Mesothelial cell of epicardium (in vitro differentiated cells): ENCODE data around the gene TMCC1. TPM values are rescaled to one million over a fixed set of nuclear protein-coding genes. Genes with fewer than 3 reads are reported as not detected.

Experiments used
- DNase-seq, 2 experiments: peaks; one replicate each; pipeline ENCODE4 v3.0.0; 2021; ENCODE audit warnings: low spot score in 2 of 2; ENCODE audit not compliant: unreplicated experiment in 2 of 2
- H3K27ac Mint-ChIP-seq: 2 replicates; pipeline ENCODE4 v1.8.0; 2021; ENCODE audit warnings: mixed read lengths
- H3K27me3 Mint-ChIP-seq: 2 replicates; pipeline ENCODE4 v1.8.0; 2021; ENCODE audit warnings: low read depth, mixed read lengths
- H3K36me3 Mint-ChIP-seq: 2 replicates; pipeline ENCODE4 v1.8.0; 2021; ENCODE audit warnings: mixed read lengths
- H3K4me1 Mint-ChIP-seq: 2 replicates; pipeline ENCODE4 v1.8.0; 2021; ENCODE audit warnings: mixed read lengths
- H3K4me3 Mint-ChIP-seq: 2 replicates; pipeline ENCODE4 v1.8.0; 2021; ENCODE audit warnings: mild to moderate bottlenecking, moderate library complexity, mixed read lengths
- H3K9me3 Mint-ChIP-seq: 2 replicates; pipeline ENCODE4 v1.8.0; 2021; ENCODE audit warnings: mixed read lengths
- total RNA-seq: library from RNA; stranded (reverse); gene quantifications from 3 replicates; pipeline ENCODE4 v1.2.1, GENCODE V29; 2021
- TF ChIP-seq, protein P1 (sequence below): fragments of 200-600 bp; sonication (generic); IDR thresholded peaks from one replicate; pipeline ENCODE4 v1.5.0; 2021; ENCODE audit warnings: antibody characterized with exemption; ENCODE audit not compliant: unreplicated experiment

Gene TMCC1
- total RNA-seq, 1 donor from 2014 or later: 52.4 TPM

DNA sequence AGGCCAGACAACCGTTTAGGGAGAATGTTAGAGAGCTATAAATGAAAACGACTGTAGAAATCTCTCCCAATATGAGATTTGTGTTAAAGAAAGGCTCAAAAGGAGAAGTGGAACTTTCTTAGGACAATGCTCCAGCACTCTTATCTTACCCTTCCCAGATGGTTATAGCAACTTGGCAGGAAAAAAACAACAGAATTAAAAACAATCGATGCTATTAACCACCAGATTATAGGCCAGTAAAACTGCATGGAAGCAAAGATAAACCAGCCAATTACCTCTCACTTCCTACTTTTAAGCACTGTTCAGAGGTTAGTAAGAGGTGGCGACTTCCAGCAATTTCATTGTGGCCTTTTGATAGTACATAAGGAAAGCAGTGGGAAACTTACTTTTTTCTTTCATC is 72.9 kb downstream of the TMCC1 start:
- no peak overlapping the region for H3K4me3 Mint-ChIP-seq
- no peaks in the 10 kb centered on the region for H3K4me1 Mint-ChIP-seq
- no peaks in the 10 kb centered on the region for H3K27me3 Mint-ChIP-seq
- TF ChIP-seq, protein P1, sequence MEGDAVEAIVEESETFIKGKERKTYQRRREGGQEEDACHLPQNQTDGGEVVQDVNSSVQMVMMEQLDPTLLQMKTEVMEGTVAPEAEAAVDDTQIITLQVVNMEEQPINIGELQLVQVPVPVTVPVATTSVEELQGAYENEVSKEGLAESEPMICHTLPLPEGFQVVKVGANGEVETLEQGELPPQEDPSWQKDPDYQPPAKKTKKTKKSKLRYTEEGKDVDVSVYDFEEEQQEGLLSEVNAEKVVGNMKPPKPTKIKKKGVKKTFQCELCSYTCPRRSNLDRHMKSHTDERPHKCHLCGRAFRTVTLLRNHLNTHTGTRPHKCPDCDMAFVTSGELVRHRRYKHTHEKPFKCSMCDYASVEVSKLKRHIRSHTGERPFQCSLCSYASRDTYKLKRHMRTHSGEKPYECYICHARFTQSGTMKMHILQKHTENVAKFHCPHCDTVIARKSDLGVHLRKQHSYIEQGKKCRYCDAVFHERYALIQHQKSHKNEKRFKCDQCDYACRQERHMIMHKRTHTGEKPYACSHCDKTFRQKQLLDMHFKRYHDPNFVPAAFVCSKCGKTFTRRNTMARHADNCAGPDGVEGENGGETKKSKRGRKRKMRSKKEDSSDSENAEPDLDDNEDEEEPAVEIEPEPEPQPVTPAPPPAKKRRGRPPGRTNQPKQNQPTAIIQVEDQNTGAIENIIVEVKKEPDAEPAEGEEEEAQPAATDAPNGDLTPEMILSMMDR: no peak
- no peak for DNase-seq
- peaks cover 14% of the 10 kb centered on the region for H3K36me3 Mint-ChIP-seq
- peaks cover 6% of the 10 kb centered on the region for H3K9me3 Mint-ChIP-seq
- H3K27ac Mint-ChIP-seq: no peak overlapping the region

DNA sequence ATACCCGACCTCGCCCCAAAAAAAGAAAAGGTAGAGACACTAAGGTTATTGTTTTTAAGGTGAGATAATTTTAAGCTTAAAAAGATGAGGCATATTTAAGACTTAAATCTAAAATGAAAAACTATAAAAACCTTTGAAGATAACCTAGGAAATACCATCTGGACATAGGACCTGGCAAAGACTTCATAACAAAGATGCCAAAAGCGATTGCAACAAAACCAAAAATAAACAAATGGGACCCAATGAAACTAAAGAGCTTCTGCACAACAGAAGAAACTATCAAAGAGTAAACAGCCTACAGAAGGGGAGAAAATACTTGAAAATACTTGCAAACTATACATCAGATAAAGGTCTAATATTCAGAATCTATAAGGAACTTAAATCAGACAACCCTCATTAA is 80.9 kb downstream of the TMCC1 start:
- H3K4me3 Mint-ChIP-seq: no peak overlapping the region
- peaks cover 7% of the 10 kb centered on the region for H3K4me1 Mint-ChIP-seq
- no peak for DNase-seq
- no peak overlapping the region for H3K27ac Mint-ChIP-seq
- H3K9me3 Mint-ChIP-seq: peaks cover 33% of the 10 kb centered on the region
- peaks cover 37% of the 10 kb centered on the region for H3K36me3 Mint-ChIP-seq
- TF ChIP-seq, protein P1: no peak
- no peaks in the 10 kb centered on the region for H3K27me3 Mint-ChIP-seq

DNA sequence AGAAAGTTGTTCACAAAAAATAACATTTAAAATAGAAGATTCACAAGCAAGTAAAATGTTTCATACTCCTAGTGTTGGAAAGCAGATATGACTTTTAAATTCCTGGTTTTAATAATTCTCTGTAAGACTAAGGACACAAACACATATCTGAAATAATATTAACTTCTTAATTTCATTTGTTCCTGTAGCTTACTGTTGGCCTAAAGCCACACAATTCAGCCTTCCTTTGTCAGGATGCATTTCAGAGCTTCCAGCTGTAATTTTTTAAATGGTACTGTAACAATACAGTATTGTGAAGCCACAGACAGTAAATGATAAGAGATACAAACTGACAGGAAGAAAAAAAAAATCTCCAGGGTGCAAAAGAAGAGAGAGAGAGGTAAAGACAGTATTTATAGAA is 84.2 kb downstream of the TMCC1 start:
- Mint-ChIP-seq H3K36me3 (peaks cover 17% of the 10 kb centered on the region), H3K27me3 (no peaks in the 10 kb centered on the region)
- DNase-seq: no peak

GRCh38 chr3:129796146-129796545 is 97.4 kb downstream of the TMCC1 start:
- no peak for DNase-seq
- Mint-ChIP-seq H3K27ac (no peak overlapping the region), H3K4me1 (peaks cover 30% of the 10 kb centered on the region), H3K9me3 (no peaks in the 10 kb centered on the region), H3K4me3 (no peak overlapping the region), H3K27me3 (no peaks in the 10 kb centered on the region), H3K36me3 (peaks cover under 1% of the 10 kb centered on the region)
- TF ChIP-seq, protein P1: no peak

More for the DNA sequence above, 84.2 kb downstream of the TMCC1 start:
- Mint-ChIP-seq H3K27ac (peak overlapping the region; percentile 10), H3K4me1 (peaks cover 7% of the 10 kb centered on the region), H3K4me3 (no peak overlapping the region), H3K9me3 (peaks cover 14% of the 10 kb centered on the region)
- TF ChIP-seq, protein P1: no peak

GRCh38 chr3:129795186-129796010 is 98.1 kb downstream of the TMCC1 start:
- Mint-ChIP-seq H3K36me3 (no peaks in the 10 kb centered on the region), H3K27me3 (no peaks in the 10 kb centered on the region), H3K9me3 (no peaks in the 10 kb centered on the region), H3K27ac (peak overlapping the region; percentile 98), H3K4me1 (peaks cover 30% of the 10 kb centered on the region), H3K4me3 (peak overlapping the region; percentile 66)
- no peak for DNase-seq
- TF ChIP-seq, protein P1: no peak
